Fibroblast of skin of left biceps (primary cell): Measurements from ENCODE around the gene DGCR2.
"Not testable (repeated sequence)": the region's sequence is repeated elsewhere in the genome, so short reads cannot be mapped to it uniquely, and the experiment has no call there.

Experiments
- DNase-seq, 2 experiments: peaks; one replicate each; pipeline ENCODE4 v3.0.0-alpha.2; 2013; ENCODE audit warnings: low read depth in 2 of 2

Gene DGCR2

DNA sequence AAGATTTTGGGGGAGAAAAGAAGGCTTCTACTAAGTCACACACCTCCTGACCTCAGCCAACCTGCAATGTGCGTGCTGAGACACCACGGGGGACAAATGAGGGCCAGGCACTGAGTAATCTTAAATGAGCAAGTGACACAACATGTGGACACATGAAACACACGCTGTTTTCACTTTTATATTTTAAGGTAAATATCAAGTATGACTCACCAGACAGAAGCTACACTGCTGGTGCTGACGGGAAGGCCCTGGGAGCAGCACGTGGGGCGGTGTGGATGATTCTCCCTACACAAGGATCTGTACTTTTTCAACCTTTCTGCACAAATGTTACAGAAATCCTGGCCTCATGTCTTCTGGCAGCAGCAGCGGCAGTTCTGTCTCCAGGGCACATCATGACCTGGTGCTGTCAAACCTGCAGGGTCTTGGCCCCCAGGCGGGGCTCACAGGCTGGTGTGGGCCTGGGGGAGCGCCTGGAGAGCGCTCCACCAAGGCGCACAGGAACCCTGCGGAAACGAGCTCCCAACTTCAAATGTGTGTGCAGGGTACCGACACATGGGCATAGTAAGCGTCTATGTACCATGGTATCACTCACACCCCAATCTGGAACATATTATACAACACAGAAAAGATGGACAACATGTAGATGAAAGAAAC, 61.7 kb downstream of the DGCR2 start:
- DNase-seq: no peak

DNA sequence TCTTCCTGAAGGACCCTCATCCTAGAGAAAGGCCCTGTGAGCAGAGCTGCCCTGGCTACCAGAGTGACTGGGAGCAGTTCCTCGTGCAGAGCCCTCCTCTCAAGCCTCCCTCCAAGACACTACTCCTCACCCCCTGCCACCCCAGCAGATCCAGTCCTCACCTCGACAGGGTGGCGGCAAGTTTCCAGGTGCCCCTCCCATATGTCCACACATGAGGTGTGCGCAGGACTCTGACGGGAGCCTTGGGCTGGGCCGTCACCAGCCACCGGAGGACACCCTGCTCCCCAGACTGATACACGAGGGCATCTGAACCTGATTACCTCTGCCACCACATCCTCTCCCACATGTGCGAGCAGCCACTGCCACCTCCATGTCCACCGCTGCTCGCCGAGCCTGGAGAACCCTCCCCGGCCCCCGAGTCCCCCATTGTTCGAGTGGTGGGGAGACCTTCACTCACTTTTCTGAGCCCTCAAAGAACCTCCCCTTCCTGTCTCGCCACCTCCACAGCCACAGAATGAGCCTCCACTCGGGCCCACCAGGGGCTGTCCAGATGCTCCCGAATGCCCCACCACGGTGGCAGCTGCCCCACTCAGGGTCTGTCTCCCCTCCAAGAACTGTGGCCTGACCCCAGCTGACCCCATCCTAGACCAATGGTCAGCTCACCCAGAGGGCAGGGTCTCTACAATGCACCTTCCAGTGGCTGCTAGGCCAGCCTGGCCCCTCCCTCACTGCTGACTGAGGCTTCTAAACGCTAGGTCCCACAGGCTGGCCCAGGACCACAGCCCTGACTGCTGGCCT, 62.5 kb downstream of the DGCR2 start:
- no peak for DNase-seq

DNA sequence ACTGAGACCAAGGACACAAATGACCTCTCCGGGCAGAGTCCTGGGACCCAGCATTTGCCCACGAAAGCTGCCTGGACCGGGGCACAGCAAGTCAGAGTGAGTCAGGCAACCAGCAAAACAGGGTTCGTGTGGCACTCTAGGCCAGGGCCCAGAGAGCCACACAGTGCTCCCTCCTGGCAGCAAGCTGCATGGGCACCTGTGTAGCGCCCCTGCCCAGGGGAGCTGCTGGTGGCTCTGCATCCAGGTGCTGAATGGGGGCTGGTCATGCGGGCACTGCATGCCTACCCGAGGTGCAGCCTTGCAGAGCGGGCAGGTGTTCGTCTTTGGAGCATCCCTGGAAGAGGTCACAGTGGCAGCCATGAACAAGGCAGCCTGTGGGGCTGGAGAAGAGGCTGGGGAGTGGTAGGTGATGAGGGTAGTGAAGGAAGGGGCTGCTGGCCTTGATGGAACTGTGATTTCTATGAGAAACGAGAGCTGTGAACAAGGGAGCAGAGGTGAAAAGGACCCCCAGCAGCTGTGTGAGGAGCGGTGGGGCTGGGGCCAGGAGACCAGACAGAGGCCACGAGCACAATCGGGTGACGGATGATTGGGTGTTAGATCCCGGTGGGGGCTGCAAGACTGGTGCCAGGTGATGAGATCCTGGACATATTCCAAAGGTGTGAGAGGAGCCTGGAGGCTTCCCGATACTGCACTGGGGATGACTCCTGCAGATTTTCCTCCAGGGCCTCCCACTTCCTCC, 63.3 kb downstream of the DGCR2 start:
- no peak for DNase-seq

DNA sequence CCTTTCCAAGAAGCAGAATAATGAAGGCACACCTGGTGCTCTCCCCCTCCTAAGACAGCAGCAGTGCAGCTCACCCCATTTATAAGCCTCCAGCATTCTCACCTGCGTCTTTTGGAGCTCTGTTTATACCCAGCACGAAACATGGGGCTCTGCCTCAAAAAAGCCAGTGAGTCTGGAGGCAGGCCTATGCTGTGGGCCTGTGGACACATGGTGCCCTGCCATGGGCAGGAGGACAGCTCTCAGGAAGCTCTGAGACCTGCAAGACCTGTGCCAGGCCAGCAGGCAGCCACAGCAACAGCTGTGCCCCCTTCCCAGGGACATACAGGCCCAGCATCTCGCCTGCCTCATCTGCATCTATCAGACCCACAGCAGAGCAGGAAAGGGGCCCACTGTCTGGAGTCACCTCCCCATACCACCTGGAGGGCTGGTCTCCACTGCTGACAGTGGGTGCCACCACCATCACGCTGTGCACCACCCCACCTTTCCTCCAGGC, 64.2 kb downstream of the DGCR2 start:
- DNase-seq: no peak

DNA sequence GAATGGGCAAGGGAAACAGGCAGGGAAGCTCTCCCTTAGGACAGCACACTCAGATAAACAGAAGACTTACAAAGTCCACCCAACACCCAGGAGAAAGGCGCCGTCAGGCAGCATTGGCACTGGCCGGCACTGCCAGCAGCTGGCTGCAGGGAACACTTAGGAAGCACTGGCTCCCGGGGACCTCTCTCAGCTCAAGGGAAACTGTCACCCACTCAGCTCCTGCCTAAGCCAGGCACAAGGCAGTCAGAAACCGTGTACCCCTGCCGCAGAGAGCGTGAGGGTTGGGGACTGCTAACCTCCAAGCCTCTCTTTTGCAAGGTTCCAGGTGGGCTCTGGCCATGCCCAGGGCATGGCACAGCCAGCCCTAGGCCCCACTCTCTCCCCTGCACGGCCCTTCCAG, 64.7 kb downstream of the DGCR2 start:
- DNase-seq: no peak

DNA sequence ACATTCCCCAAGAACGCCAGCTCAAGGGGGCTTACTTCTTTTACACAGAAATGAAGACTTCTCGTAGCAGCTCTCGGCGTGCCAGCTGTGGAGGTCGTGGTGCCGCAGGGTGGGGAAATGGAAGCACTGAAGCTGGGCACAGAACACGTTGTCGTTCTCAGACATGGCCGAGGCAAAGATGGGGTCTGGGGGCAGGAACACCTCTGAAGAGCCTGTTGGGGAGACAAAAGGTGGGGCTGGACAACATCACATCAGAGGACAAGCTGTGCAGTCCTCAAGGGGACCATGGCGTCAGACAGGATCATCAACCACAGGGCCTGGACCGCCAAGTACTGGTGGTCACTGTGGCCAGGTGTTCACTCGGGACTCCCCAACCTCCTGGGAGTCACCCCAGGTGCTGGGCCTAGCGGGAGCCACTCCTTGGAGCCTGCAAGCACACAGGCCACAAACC, 65.2 kb downstream of the DGCR2 start:
- no peak for DNase-seq

DNA sequence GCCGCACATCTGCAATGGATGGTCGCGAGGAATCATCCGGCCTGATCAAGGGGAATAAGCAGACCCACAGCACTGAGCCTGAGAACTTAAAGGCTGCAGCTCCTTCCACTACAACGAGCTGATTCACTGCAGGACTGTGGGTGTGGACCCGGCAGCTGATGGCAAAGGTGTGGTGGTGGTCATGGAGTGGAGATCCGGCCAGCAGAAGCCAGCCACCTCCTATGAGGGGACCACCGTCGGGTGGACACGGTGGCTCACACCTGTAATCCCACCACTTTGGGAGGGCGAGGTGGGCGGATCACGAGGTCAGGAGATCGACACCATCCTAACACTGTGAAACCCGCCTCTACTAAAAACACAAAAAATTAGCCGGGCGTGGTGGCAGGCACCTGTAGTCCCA, 66.4 kb downstream of the DGCR2 start:
- no peak for DNase-seq

DNA sequence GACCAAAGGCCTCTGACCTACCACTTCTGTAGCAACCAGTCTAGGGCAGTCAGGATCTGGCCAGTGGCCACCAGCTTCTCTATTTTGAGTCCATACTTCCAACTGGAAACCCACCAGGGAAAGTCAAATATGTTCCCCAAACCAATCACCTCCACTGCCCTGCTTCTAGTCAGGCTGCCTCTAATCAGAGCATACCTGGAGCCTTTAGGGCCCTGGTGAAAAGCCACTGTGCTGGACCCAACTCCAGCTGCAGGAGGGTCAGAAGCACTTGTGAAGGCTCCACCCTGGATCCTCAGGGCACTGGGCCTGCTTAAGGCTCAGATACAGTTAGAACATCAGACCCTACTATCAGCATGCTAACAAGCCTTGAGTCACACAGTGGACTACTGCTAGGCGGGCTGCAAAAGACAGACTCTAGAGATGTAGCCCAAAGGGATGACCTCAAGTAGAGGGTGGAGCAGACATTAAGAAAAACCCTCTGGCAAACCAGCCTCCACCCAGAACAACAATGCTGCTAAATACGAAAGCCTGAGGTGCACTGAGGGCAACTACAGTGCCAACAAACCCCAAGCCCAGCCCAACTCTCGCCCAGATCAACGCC, 69.2 kb downstream of the DGCR2 start:
- DNase-seq: no peak

DNA sequence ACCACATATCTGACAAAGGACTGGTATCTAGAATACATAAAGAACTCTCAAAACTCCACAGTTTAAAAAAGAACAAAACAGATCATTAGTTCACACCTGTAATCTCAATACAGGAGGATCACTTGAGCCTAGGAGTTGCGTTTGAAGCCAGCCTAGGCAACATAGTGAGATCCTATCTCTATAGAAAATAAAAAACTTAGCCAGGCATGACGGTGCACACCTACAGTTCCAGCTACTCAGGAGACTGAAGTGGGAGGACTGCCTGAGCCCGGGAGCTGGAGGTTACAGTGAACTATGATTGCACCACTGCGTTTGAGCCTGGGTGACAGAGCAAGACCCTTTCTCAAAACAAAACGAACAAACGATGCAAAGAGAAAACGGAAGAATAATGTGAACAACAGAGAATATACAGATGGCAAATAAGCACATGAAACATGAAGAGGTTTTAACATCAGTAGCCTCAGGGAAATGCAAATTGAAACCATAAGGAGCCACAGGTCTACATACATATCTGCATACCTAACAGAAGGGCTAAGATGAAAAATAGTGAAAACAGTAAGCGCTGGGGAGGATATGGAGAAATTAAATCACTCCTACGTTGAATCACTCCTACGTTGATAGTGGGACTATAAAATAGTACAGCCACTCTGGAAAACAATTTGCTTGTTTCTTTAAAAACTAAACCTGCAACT, 70.7 kb downstream of the DGCR2 start:
- DNase-seq: no peak

DNA sequence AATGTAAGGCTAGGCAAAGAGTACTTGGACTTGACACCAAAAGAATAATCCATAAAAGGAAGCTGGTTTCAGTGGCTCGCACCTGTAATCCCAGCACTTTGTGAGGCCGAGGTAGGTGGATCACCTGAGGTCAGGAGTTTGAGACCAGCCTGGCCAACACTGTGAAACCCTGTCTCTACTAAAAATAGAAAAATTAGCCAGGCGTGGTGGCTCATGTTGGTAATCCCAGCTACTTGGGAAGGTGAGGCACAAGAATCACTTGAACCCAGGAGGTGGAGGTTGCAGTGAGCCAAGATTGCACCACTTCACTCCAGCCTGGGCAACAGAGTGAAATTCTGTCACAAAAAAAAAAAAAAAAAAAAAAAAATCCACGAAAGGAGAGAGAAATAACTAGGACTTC, 71.4 kb downstream of the DGCR2 start:
- not testable (repeated sequence) for DNase-seq

DNA sequence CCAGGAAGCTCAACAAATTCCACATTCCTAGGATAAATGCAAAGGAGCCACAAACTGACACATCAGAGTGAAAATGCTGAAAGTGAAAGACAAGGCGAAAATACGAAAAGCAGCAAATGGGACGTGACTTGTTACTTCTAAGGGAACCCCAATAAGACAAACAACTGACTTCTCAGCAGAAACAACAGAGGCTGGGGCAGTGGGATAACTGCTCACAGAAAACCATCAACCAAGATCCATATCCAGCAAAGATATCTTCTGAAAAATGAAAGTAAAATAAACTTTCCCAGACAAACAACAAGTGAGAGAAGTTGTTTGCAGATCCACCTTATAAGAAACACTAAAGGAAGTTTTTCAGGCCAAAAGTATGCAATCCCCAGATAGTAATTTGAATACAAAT, 72.1 kb downstream of the DGCR2 start:
- no peak for DNase-seq

DNA sequence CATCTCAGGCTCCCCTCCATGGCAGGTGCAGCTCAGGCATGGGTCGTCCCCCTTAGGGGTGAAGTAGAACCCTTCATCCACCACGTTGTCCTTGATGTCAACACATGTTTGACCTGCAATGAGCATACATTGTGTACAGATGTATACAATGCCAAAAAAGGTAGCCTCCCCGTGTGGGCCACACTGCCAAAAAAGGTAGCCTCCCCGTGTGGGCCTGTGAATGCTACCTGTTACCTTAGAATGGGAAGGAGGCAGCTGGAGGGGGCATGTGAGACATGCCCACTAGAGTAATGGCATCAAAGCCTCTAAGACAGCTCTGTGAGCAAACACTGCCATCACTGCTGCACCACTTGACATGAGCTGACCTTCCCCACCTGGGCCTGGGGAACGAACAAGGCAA, 73.7 kb downstream of the DGCR2 start:
- no peak for DNase-seq

DNA sequence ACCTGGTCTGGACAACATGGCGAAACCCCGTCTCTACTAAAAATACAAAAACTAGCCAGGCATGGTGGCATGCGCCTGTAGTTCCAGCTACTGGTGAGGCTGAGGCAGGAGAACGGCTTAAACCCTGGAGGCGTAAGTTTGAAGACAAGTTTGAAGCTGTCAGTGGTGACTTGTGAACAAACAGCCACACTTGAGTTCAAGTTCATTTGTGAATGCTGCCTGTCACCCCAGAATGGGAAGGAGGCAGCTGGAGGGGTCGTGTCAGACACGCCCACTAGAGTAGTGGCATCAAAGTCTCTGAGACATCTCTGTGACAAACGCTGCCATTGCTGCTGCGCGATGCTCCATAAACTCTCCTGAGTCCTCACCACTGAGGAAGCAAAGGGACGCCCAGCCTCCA, 74.2 kb downstream of the DGCR2 start:
- DNase-seq: no peak

DNA sequence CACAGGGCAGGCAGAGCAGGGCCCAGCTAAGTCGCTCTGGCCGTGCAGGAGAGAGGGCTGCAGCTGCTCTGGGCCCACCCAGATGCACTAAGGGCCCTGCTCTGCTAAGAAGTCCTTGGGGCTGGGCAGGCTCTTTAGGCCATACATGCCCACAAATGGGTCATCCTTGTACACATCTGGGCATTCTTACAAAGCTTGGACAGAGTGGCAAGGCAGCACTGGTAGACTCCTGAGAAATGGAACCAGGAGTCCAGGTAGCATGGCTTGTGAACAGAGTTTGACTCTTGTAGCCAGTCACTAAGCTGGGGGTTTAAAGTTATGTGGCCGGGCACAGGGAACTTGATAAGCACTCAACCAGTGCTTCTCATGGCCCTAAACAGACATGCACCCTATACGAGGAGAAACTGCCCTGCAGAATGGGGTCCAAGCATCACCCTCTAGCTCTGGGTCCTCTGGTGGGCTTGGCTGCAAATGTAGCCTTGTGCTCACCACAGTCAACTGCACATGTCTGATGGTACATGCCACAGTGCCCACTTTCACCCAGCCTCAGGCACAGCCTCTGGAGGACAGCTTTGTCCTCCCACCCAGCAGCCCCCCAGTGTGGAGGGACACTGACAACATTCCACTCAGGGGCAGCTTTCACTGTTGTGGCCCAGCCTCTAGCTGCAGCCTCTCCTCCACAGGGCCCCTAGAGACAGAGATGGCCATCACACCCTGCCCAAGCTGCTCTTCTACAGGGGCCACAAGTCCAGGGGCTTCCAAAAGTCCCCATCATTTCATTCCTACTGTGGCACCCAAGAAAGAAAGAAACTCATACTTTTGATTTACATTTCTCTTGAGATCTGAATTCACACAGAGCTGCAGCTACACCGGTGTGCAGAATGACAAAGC, 75.2 kb downstream of the DGCR2 start:
- no peak for DNase-seq

DNA sequence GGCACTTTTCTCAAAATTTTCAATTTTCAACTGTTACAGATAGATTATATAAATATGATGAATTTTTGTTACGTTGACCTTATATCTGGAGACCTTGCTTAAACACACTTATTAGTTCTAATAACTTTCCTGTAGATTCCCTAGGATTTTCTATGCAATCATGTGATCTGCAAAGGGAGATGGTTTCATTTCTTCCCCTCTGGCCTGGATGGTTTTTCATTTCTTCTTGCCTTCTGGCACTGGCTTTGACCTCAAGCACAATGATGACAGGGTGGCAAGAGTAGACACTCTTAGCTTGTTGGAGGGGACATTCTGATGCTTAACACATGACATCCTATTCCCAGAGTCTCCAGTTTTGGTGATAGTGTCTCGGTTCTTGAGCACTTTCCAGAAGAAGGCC, 75.9 kb downstream of the DGCR2 start:
- DNase-seq: no peak

DNA sequence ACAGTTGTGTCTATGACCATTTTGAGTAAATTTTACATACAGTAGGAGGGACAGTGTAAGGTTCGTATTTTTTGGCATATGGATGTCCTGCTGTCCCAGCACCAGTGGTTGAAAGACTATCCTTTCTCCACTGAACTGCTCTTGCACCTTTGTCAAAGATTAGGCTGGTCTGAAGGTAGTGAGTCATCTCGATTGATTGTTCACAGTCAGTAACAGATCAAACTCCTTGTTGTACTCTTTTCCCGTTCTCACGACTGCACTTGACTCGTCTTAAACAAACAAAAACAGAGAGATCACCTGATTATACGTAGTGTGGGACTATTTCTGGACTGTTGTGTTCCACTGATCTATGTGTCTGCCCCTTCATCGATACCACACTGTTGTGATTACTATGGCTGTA, 77.1 kb downstream of the DGCR2 start:
- no peak for DNase-seq

DNA sequence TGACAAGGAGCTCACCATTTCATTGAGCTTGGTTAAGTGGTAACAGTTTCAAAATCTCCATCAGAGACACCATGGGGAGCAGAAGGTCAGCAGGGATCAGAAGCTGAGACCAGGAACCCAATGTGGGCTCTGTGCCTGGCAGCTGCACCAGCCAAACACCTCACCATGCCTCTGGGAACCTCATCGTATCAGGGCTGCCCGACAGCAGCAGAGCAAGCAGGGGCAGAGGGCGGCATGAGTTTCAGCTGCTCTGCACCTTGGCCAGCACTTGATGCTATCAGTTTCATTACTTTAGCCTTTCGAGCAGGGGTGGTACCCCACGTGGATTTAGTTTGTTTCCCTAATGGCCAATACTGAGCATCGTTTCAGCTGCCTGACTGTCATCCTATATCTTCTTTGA, 77.8 kb downstream of the DGCR2 start:
- DNase-seq: no peak

DNA sequence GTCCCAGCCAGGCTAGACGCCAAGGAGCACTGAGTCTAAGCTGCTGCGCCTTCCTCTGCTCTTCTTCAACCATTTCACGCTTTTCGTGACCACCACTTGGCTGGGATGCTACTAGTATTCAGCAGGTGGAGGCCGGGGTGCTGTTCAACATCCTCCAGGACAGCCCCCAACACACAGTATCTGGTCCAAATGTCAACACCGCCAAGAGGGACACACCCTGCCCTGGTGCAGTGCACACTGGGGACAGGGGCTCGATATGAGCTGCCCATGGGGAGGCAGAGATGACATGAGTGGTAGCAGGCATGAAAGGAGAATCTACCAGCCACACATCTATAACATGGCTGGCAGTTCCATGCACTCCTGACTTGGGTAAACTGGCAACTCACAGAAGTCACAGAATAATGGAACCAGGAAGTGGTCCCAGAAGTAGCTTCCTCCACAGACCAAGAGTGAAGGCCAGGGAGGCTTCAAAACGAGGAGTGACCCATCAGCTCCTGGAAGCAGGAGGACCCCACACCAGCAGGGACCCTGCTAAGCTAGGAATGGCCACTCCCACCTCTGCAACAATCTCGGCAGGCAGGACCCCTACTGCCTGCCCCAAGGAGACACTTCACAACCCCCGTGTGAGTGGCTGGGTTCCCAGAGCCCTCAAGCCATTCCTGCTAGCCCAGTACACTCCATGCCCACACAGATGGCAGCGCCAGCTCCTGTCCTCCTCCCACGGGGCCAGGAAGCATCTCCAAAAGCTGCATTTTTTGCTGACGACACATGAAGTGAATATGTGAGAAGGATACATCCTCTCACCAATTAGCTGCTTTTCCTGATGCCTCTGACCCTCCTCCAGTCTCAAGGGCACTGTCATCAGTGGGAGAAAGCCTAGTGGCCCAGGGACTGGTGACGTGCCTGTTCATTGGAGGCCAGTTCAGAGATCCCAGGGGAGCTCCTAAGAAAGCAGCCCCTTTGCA, 78.8 kb downstream of the DGCR2 start:
- no peak for DNase-seq
